Naive thymus-derived CD4-positive, alpha-beta T cell (primary cell): Measurements from ENCODE around the gene GORASP2. TPM values are rescaled to one million over a fixed set of nuclear protein-coding genes. Genes with fewer than 3 reads are reported as not detected.

Experiments used
- polyA plus RNA-seq, 2 donors: library from polyadenylated mRNA; unstranded; fragments of 300-500 nt; fragmentation: Illumina TruSeq; gene quantifications; one replicate each; pipeline ENCODE4 v1.2.3, GENCODE V29; 2021
- total RNA-seq, 6 experiments: library from RNA in 5 of 6; stranded (reverse) in 5 of 6; gene quantifications; 1 replicate in 5 of 6; 2 replicates in 1 of 6; pipeline ENCODE4 v1.2.3 and lab custom pipeline; 2021 to 2026

GORASP2 gene
- total and polyA plus RNA-seq, 7 experiments from 2014 or later, result 65.2 to 104 (median 77.2) TPM

Other genes starting within 250 kb of the GORASP2 start
- gene SP5, start 213.9 kb upstream of the GORASP2 start, total RNA-seq, result not detected
- gene SP5, start 213.9 kb upstream of the GORASP2 start, polyA plus RNA-seq, result not detected
- not detected for gene ERICH2, start 158.9 kb upstream of the GORASP2 start, total RNA-seq
- gene ERICH2, start 158.9 kb upstream of the GORASP2 start, polyA plus RNA-seq, result not detected
- 1 to 10 TPM in 1 of 5 experiments, not detected in 4; 3.6 TPM for gene GAD1, start 112.4 kb upstream of the GORASP2 start, total RNA-seq
- not detected for gene GAD1, start 112.4 kb upstream of the GORASP2 start, polyA plus RNA-seq
- 100 to 1,000 TPM in 4 of 5 experiments, 10 to 100 TPM in 1; 96.9 to 191 (median 141) TPM for gene TLK1, start 231.6 kb downstream of the GORASP2 start, total RNA-seq
- 10 to 100 TPM; 40.0 to 63.8 TPM for gene TLK1, start 231.6 kb downstream of the GORASP2 start, polyA plus RNA-seq